ENCODE results near the gene MGARP.
"Not testable (repeated sequence)": the region's sequence is repeated elsewhere in the genome, so short reads cannot be mapped to it uniquely, and the experiment has no call there.

Gene MGARP

DNA sequence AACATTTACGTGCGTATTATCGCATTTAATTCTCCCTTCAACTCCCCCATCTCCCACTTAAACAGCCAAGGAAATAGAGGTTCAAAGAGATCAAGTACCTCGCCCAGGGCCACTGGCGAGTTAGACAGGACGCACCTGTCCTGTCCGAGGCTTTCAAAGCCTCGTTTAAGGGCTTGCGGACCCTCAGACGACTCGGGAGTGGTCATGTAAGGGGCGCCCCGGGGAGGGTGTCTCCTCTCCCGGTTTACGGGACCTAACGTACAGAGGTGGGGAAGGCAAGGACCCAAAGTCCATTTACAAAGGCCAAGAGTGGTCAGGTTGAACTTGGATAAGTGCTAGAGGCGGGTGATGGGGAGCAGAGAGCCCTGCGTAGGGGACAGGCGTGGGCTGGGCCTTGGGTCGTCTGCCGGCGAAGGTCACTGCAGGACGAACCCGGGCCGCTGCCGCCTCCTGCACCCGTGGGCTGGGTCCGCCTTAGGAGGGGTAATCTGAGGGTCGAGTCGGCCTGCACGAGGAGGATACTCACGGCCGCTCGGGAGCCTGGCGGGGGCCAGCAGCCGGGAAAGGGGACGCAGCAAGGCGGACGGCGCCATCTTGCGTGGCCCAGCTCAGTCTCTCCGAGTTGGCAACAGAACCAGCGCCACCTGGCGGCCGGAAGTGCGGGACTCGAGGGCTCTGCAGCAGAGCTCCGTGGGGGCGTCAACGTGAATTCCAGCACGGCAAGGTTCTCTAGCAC is 15.3 kb upstream of the MGARP start:
- peak; percentile 99 for DNase-seq

DNA sequence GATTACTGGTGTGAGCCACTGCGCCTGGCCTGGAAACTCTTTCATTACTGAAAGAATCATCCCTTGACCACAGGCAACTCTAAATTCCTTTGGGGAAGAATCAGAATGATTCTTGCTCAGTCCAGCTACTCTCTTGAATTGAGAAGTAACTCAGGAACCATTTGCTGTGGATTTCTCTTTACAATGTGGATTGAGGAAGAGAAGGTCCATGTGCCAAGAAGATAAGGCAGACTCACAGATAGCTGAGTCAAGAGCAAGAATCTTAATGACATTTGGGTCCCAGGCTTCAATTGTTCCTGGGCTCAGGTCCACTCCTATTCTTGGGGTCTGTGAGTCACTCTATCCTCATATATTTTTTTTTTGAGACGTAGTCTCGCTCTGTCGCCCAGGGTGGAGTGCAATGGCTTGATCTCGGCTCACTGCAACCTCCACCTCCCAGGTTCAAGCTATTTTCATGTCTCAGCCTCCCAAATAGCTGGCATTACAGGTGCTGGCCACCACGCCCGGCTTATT is 6.2 kb upstream of the MGARP start:
- DNase-seq = no peak

DNA sequence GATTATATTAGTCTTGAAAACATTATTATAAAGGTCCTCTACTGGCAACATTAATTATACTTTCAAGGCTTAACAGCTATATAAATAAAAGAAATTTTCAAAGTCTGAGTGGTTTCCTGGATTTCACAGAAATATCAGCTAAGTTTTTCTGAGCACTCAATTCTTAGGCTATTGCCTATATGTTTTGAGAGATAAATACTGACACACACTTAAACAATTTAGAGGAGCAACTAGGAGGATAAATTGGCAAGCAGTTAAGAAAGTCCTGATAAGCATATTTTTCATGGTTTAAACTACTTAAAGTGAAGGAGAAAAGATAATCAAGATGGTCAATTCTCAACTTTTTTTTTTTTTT is 2.7 kb upstream of the MGARP start:
- no peak for DNase-seq

DNA sequence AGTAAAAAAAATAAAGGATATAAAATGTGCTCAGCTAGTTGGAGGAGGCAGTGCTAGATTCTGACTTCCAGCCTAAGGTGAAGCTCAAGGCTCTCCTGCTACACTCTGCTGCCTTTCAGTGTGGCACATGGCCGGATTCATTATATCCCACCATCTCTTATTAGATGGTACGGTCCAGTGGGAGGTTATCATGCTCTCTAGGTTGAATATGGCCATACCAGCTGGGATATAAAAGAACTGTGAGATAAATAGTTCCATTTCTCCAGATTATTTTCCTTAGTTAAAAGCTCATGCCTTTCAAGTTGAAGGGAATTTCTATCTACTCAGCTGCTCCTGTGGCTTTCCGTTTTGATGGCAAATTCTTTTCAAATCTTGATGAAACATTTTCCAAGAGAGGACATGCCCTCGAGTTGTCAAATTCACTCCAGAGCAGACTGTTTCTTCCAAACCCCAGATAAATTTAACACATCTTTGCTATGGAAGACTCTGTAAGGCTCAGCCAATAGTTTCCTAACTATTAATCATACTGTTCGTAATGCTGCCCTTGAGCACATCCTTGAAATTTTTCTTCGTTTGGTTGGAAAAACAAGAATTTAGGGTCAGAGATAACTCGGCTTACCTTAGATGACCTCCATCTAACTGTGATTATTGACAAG is 2.2 kb upstream of the MGARP start:
- no peak for DNase-seq

DNA sequence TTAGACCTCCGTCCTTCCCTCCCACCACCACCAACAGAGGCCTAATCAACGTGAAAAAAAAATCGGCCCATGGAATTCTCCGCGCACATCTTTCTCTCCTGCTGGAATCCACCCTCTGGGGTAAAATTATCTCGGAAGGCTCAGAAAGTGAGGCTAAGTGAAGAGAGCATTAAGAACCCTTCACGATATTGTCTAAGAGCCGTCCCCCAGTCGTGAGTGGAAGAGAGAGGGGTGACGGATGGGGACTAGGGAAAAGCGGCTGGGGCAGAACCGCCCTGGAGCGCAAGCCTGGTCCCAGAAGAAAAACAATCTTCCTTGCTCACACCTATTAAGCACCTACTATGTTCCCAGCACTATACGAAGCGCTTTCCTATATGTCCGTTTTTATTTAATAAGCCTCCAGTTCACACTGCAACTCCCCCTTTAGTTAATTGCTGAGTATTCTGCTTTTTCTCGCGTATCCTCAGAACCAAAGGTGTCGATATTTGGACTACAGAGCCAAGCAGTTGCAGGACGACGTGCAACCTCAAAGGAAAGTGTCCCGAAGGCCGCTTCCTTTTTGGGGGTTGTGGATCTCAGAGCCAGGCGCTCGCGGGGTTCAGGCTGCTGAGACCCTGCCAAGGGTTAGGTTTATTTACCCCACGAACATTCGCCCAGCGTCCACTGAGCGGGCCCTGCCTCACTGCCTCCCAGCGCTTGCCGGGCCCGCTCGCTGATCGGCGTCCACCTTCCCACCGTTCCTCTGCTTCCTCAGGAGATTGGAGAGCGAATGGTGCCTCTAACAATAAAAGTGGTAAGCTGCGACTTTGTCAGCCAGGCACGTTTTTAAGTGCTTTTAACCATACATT is 889 bp downstream of the MGARP start:
- DNase-seq = peak; percentile 13

DNA sequence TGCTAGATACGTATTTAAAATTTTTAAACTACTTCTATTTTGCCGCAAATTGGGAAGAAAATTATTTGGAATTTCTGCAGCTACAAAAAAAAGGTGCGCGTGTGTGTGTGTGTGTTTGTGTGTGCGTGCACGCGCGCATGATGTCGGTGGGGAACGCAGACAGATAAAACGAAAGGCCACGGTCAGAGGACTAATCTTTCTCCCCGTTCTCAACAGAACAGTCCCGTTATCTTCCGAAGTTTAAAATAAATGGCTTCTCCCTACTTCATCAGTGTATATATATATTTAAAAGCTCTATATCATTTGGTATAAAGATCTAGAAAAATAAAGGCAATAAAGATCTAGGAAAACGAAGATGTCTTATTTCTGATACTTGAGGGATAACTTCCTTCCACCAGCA is 1.5 kb downstream of the MGARP start:
- DNase-seq = no peak

DNA sequence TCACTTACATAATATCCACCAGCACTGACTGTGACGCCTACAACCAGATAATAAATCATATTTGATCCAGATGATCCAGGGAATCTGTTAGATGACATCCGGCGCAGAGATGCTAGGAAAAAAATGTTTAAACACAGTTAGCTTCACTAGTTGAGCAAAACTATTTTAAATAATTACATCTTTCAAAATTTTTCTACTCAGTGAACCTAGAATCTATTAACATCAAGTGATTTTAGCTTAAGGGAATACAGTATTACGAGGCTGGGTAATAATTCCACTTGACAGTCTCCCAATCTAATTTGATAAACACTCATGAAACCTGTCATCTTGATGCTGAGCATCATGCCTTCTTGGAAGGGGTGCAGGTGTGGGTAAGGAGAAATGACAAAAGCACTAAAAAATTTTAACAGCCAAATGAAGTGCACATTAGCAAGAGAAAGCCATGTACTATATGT is 4.7 kb downstream of the MGARP start:
- no peak for DNase-seq

DNA sequence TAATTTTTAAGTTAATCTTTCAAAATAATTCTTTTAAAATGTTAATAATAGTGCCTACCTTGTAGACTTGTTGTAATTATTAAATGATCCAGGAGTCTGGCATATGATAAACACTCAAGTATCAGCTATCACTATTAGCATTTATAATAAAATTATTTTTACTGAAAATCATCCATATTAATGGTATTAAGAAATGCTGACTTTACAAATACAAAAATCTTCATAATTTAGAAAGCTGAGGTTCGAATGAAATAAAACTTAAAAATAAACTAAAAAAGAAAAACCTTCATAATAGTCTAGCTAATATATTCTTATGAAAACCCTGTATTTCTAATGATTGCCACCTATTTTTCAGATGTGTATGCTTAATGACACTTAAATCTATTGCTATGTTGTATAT is 5.2 kb downstream of the MGARP start:
- DNase-seq = no peak

DNA sequence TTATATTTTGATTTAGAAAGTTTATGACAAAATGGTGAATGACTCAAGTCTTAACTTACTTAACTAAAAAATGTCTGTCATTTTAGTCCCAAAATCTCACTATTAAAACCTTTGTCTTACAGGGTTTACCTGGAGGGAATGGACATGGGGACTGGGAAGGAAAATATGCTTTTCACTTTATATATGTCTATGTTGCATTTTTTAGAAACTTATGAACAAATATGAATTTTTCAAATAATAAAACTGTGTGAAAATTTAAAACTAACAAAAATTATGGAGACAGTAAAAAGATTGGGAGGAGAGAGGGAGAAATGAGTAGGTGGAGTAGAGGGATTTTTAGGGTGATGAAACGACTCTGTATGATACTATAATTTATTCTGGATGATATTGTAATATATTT is 6.2 kb downstream of the MGARP start:
- DNase-seq = no peak

DNA sequence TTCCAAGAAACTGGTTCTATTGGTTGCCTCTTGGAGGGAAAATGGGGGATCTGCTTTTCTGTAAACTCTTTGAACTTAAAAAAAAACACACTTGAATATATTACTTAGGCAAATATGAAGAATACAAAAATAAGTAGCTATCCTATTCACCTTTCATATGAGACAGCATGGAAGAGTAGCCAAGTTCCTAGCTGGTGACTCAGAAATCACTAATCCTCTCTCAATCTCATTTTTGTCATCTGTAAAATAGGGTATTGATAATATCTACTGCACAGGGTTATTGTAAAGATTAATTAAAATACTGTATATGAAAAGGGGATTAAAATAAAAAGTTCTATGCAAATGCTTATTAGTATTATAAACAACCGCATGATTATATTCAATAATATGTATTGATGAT is 12.7 kb downstream of the MGARP start:
- DNase-seq = no peak

DNA sequence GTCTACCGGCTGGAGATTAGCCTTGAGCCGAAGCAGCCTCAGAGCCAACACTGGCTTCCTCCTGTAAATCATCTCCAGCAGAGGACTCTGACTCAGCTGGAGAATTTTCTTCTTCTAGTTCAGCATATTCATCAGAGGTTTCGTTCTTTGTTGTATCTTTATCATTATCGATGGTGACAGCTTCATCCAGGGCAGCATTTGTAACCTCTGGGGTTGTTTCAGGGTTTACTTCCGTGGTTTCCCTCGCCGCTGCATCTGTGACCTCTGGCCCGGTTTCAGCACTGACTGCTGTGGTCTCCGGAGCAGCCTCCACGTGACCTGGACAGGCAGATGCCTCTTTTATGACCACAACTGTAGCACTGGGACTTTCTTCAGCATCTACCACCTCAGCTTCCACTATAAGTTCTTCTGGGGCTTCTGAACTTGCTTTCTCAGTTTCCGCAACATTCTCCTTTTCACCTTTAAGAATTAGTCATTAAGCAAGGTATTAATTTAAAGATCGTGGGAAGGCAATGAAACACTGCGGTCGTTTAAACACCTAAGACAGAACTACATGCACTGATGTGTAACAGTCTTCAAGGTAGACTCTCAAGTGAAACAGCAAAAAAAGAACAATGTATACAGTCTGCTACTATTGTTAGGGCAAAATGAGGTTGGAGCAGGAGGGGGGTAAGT is 13.3 kb downstream of the MGARP start:
- DNase-seq = peak; percentile 72

DNA sequence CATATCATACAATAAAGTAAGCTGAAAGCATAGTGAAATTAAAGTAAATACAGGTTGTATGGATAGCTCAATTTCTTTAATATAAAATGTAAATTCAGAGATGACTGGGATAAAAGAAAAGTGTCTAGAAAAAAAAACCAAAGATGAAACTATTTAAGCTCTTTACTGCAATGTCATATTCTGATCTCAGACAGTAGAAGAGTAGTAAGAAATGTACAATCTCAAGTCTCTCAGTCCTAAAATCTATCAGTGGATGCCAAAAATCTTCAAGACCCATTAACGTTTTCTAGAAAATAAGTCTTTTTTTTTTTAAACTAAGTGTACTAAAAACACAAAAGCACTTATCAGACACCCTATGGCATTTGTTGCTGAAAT is 13.8 kb downstream of the MGARP start:
- no peak for DNase-seq

DNA sequence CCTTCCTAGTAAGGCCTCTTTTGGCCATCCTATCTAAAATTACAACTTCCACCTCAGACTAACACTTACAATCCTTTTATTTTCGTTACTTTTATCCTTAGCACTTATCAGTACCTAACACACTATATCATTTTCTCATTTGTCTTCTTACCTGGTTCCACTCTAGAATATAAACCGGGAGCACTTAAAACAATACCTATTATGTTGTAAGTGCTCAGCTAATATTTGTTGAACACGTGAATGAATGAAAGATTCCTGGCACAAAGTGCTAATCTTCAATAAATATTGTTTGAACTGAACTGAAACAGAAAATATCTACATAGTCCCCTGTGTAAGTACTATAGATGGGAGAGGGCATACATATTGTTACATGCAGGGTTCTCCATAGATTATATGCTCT is 14.4 kb downstream of the MGARP start:
- no peak for DNase-seq

DNA sequence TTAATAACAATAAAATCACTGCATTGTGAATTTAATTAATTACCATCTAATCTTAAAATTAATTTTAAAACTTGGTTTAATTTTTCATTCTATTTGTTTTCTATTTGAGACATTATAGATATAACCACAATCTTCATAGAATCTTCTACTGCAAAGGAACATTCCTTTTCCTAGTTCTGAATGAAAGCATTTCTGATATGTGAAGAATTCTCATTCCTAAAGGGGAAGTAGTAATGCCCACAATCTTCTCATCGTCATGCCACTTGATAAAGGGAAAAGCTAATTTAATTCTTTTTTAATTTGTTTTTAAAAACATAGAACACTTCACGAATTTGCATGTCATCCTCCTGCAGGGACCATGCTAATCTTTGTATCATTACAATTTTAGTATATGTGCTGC is 23.7 kb downstream of the MGARP start:
- DNase-seq = no peak

DNA sequence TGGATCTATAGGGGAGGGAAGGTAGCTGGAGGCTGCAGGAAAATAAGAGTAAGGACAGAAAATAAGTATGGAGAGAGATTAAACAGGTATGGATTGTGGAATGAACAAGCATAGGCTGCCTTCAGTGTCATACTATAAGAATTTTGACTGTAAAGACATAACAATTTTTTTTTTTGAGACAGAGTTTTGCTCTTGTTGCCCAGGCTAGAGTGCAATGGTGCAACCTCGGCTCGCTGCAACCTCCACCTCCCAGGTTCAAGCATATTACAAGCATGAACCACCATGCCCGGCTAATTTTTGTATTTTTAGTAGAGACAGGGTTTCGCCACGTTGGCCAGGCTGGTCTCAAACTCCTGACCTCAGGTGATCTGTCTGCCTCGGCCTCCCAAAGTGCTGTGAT is 24.4 kb downstream of the MGARP start:
- not testable (repeated sequence) for DNase-seq

DNA sequence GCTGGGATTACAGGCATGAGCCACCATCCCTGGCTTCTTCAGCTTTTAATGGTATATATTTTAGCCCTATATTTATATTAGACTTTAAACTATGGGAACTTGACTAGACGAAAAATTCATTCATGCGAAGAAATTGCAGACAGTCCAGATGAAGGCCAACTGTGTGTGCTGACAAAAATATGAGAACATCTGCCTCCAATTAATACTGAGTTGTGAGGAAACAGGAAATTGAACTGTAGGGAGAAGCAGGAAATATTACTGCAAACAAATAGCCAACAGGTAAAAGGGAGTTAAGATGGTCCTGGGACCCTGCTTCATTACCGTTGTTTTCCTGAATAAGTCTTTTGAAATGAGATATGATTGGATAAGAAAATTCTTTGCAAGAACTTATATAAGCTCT is 26.3 kb downstream of the MGARP start:
- no peak for DNase-seq

DNA sequence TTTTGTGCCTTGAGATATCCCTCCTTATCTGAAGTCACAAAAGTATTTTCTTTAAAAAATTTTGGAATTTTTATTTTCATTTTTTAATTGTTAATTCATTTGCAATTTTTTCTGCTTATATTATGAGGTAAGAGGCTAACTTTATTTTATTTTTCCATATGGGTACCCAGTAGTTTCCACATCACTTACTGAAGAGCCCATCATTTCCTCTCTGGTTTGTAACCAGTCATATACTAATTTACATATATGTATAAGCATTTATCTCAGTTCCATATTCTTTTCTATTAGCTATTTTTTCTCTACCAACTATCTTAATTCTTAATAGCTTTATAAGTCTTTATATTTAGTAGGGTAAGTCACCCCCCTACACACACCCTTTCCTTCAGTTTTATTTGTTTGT is 27.0 kb downstream of the MGARP start:
- no peak for DNase-seq

DNA sequence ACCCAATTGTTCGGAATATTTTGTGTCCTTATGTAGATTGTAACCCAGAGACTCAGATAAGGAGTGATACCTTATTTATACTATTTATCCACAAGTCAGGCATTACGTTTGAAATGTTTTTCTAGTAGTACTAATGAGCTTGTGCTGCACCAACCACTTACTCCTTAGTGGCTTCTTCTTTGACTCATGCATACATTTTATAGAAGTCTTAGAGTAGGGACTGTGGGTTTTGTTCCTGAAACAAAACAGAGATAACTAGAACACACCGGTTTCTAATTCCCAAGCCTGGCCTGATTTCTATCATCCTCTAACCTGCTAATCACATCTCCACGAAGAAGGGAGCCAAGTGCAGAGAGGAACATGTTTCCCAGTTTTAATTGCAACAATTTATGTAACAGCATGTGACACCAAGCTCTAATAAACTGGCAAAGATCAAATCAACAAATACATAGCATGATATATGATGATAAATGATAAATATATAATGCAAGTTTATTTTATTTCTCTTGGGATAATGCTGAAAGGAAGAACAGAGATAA is 32.3 kb downstream of the MGARP start:
- DNase-seq = no peak

DNA sequence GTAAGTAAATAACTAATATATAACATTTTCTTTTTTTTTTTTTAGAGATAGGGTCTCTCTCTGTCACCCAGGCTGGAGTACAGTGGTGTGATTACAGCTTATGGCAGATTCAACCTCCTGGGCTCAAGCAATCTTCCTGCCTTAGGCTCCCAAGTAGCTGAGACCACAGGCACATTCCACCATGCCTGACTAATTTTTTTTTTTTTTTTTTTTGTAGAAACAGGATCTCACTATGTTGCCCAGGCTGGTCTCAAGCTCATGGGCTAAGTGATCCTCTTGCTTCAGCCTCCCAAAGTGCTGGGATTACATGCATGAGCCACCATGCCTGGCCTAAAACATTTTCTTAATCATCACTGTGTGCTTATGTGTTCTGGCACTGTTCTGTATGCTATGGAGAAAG is 32.8 kb downstream of the MGARP start:
- no peak for DNase-seq

DNA sequence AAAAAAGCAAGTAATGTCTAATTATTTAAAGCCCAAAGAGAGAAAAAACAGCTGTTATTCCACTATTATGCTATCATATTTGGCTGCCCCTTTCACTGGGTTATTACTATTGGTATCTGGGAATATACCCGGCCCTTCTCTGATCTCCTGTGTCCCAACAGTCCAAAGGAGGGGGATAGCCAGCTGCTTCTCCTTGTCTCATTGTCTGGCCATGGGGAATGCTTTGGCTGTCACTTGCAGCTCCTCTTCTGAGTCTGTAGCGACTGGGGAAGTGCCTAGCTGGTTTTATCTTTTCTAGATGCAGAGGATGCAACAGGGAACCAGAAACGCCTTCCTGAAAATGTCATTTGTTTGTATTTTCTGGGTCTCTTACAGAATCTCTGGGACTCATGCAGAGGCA is 33.9 kb downstream of the MGARP start:
- no peak for DNase-seq

DNA sequence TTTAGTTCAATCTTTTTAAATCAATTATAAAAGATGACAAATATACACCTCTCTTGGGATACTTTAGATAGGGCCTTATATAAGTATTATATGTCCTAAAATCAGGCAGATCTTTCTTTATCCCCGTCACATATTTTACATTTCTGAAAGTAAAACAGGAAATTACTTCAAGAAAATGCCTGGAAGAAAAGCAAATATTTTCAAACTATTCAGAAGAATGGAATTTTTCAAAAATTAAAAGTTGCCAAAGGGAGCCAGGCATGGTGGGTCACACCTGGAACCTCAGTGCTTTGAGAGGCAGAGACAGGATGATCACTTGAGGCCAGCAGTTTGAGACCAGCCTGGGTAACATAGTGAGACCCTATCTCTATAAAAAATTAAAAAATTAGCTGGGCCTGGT is 34.4 kb downstream of the MGARP start:
- DNase-seq = no peak

DNA sequence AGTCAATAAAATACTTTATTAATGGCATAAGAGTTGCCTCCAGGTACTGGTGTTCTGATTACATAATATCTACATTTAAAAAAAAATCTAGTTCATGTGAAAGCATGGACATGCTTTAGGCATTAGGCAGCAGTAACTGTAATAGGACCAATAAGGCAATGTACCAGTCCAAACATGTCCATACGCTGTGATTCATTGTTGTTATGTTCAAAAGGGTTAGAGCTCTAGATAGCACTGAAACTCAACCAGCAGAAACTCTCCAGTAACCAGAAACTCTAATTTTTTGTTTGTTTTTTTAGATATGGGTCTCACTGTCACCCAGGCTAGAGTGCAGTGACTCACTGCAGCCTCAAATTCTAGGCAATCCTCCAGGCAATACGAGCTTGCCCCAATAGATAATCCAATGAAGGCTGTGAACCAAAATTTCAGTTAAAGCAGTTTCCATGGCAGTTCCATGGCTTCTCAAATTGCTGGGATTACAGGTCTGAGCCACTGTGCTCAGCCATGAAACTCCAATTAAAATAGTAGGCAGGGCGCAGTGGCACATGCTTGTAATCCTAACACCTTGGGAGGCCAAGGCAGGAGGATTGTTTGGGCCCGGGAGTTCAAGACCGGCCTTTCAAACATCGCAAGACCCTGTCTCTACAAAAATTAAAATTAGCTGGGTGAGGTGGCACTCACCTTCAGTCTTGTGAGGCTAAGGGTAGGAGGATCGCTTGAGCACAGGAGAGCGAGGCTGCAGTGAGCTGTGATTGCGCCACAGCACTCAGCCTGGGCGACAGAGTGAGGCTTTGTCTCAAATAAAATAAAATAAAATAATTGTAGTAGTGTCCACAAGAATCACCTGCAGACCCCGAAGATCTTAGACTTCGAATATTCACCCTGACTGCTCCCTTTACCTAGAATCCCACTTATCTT is 36.3 kb downstream of the MGARP start:
- DNase-seq = no peak
